ENCODE data around the gene GARNL3. TPM values are rescaled to one million over a fixed set of nuclear protein-coding genes. Genes with fewer than 3 reads are reported as not detected.

The GARNL3 gene
- total RNA-seq, 1 donor from 2014 or later, result 8.0 TPM

- no peaks in the 10 kb centered on the region for H3K36me3 ChIP-seq
- ATAC-seq (no peak), DNase-seq (no peak)
- H3K4me3 ChIP-seq, result no peak overlapping the region
- H3K27ac ChIP-seq, result no peak overlapping the region
- TF ChIP-seq, protein P1, sequence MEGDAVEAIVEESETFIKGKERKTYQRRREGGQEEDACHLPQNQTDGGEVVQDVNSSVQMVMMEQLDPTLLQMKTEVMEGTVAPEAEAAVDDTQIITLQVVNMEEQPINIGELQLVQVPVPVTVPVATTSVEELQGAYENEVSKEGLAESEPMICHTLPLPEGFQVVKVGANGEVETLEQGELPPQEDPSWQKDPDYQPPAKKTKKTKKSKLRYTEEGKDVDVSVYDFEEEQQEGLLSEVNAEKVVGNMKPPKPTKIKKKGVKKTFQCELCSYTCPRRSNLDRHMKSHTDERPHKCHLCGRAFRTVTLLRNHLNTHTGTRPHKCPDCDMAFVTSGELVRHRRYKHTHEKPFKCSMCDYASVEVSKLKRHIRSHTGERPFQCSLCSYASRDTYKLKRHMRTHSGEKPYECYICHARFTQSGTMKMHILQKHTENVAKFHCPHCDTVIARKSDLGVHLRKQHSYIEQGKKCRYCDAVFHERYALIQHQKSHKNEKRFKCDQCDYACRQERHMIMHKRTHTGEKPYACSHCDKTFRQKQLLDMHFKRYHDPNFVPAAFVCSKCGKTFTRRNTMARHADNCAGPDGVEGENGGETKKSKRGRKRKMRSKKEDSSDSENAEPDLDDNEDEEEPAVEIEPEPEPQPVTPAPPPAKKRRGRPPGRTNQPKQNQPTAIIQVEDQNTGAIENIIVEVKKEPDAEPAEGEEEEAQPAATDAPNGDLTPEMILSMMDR (IDR thresholded peaks at IDR 0.05), result no peak
- H3K4me1 ChIP-seq, result peaks cover 7% of the 10 kb centered on the region
- H3K9me3 ChIP-seq, result no peaks in the 10 kb centered on the region
- intact Hi-C loops (cut with DNase I), result no loop called here
- H3K27me3 ChIP-seq, result no peaks in the 10 kb centered on the region
Observed at GRCh38 chr9:127277099-127277498, 12.5 kb downstream of the GARNL3 start.

DNA sequence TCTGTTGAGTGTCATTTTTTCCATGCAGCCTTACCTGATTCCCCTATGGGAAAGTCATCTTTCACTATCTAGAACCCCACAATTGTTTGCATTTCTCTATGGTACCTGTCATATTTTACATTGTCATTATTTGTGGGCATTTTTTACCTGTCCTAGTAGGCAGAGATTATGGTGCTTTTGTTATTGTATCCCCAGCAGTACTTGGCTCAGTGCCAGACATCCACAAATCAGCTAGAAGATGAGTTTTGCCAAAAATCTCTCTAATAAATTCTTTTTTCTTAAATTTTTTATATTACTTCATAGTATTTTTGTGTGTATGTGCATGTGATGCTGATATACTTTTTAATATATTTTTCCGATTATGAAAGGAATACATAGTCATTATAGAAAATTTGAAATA, 13.2 kb downstream of the GARNL3 start:
- TF ChIP-seq, protein P1 (IDR thresholded peaks at IDR 0.05), result no peak
- intact Hi-C loops (cut with DNase I), result no loop called here
- no peak for ATAC-seq

DNA sequence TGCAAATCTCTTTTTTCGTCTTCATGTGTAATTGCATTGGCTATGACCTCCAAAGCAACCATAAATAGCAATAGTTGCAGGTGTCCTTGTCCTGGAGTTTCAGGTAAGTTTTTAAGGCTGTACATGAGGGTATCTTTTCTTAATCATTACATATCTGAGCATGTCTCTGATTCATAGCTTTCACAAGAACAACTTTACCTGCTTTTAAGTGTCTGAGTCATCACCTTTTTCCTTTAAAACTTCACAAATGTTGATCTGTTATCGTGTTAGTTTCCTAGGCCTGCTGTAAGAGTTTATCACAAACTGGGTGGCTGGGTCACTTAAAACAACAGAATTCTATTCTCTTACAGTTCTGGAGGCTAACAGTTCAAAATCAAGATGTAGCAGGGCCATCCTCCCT, 13.8 kb downstream of the GARNL3 start:
- intact Hi-C loops (cut with DNase I), result no loop called here
- Histone ChIP-seq H3K4me3 (no peak overlapping the region), H3K27ac (no peak overlapping the region), H3K9me3 (no peaks in the 10 kb centered on the region), H3K36me3 (no peaks in the 10 kb centered on the region), H3K4me1 (peaks cover 7% of the 10 kb centered on the region), H3K27me3 (no peaks in the 10 kb centered on the region)
- TF ChIP-seq, protein P1 (IDR thresholded peaks at IDR 0.05), result no peak
- DNase-seq, result no peak
- no peak for ATAC-seq

More for the DNA sequence above, 13.2 kb downstream of the GARNL3 start:
- no peaks in the 10 kb centered on the region for H3K36me3 ChIP-seq
- no peaks in the 10 kb centered on the region for H3K27me3 ChIP-seq
- H3K27ac ChIP-seq, result no peak overlapping the region
- no peaks in the 10 kb centered on the region for H3K9me3 ChIP-seq
- no peak for DNase-seq
- no peak overlapping the region for H3K4me3 ChIP-seq
- H3K4me1 ChIP-seq, result peaks cover 7% of the 10 kb centered on the region

DNA sequence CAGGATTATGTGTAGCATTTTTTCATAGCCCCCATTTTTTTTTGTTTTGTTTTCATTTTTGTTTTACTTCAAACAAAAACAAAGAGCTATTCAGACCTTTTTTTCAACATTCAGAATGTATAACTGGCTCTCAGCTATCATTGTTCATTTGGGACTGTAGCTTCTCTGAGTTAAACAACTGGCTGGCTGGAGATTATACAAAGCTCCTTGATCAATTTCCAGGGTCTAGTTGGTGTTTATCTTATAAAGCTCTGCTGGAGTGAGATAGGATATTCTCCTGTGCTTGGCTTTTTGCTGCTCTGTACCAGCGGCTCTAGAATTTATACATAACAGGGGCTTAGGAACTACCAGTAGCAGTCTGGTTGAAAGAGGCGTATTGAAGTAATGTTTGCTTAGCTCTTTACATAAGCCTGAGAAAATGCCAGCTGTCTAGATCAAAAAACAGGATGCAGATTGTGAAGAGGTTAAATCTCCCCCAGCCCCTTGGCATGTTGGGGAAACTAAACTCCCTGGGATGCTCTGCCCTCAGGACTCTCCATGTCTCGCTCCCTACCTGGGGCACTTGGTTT, 15.2 kb downstream of the GARNL3 start:
- intact Hi-C loops (cut with DNase I), result no loop called here
- Histone ChIP-seq H3K4me1 (peaks cover 7% of the 10 kb centered on the region), H3K4me3 (no peak overlapping the region), H3K36me3 (no peaks in the 10 kb centered on the region), H3K27me3 (no peaks in the 10 kb centered on the region), H3K27ac (no peak overlapping the region), H3K9me3 (no peaks in the 10 kb centered on the region)
- DNase-seq, result no peak
- no peak for ATAC-seq
- TF ChIP-seq, protein P1 (IDR thresholded peaks at IDR 0.05), result no peak

DNA sequence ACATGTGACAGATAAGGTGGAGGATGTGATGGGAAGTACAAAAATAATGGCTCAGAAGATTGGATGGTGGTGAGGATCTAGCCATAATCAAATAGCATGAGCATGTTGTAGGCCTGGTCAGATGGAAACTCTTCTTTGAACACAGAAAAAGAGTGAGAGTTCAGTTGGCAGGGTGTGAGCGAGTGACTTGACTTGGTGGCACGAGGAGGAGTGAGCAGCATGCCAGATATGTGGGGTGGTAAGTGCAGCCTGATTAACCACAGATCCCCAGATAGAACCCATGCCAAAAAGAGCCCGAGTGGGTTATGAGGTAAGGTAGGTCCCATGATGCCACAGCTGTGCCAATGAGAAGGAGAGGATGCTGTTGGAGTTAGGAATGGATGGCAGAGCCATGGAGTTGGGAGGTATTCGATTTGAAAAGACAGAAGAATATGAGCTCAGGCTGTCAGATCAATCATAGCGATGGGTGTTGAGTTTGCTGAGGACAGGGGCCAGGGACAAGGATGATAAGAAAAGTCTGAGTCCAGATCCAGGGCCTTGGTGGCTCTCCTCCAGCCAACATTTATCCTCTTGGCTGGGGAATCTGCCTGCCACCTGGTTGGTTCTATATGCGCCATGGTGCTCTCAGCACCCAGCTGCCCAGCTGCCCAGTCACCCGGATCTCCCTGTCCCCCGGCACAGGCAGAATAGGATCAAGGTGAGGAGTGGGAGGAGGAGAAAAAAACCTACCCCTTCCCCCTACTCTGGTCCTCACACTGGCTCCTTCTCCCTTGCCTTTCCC, 16.5 kb downstream of the GARNL3 start:
- TF ChIP-seq, protein P1 (IDR thresholded peaks at IDR 0.05), result no peak
- no peak for DNase-seq
- H3K4me3 ChIP-seq, result no peak overlapping the region
- no peaks in the 10 kb centered on the region for H3K27me3 ChIP-seq
- ATAC-seq, result no peak
- H3K36me3 ChIP-seq, result no peaks in the 10 kb centered on the region
- H3K9me3 ChIP-seq, result no peaks in the 10 kb centered on the region
- H3K4me1 ChIP-seq, result peaks cover 7% of the 10 kb centered on the region
- H3K27ac ChIP-seq, result no peak overlapping the region
- intact Hi-C loops (cut with DNase I), result no loop called here
